Activated CD4-positive, alpha-beta T cell treated with anti-CD3 and anti-CD28 coated beads for 48 hours (primary cell): ENCODE data around the gene RRP1.

Source experiments
- DNase-seq: peaks from one replicate; pipeline ENCODE4 v3.0.0-alpha.2; 2020

The RRP1 gene, protein sequence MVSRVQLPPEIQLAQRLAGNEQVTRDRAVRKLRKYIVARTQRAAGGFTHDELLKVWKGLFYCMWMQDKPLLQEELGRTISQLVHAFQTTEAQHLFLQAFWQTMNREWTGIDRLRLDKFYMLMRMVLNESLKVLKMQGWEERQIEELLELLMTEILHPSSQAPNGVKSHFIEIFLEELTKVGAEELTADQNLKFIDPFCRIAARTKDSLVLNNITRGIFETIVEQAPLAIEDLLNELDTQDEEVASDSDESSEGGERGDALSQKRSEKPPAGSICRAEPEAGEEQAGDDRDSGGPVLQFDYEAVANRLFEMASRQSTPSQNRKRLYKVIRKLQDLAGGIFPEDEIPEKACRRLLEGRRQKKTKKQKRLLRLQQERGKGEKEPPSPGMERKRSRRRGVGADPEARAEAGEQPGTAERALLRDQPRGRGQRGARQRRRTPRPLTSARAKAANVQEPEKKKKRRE

GRCh38 chr21:43789276-43790009, at the start of gene RRP1:
TSS of gene RRP1 (plus strand) at chr21:43789577. CDS start at chr21:43789630, 53 bp downstream.
- peak; percentile 94 for DNase-seq

- DNase-seq: no peak
These were observed 49.5 kb upstream of the RRP1 start for GRCh38 chr21:43739621-43740435.

DNA sequence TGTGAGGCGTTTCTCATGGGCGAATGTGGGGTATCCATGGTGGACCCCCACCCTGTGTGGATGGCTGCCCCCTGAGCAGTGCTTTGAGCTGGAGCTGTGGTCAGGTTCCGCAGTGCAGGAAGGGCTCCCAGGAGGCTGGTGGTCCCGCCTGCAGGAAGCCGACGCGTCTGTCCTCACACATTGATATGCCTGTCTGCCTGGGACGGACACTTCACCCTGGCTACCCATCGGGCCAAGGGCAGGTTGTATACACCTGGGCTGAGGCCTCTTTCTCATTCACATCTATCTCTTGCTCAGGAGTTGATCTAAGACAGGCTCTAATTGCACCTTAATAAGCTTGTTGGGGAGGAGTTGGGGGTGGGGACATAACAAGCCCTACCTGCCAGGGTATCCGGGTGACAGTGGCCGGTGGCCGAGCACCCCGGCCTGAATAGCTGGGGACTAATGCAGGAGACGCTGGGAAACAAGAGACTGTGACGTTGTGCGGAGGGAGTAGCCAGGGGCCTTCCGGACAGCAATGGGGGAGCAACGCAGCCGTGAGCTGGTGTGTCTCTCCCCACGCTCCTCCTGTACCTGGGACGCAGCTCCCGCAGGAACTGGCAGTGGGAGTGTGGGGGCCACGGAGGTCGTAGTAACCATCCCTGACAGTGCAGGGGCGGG, 48.8 kb upstream of the RRP1 start:
- DNase-seq: no peak

DNA sequence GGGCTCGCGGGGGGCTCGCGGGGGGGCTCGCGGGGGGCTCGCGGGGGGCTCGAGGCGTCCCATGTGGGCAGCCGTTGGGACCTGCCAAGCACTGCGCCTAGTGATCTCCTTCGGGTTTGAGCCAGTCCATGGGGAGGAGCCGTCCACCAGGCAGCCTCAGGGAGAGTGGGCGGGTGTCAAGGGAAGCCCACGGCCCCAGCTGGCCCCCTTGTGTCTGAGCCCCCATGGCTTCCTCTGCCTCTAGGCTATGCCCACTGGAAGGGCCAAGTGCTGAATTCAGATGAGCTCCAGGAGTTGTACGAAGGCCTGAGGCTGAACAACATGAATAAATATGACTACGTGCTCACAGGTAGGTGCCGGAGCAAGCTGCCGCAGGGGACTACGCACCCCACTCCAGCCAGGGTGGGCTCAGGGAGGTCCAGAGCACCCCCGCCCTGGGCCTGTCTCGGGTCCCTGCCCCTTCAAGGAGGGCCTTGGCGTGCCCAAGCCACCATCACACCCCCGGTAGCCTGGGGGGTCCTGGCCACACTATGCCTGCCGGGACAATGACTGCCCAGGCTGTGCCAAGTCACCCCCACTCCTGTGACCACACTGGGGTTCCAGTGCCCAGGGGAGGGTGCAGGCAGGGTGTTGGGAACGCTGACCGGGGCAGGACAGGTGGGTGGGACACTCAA, 47.8 kb upstream of the RRP1 start:
- no peak for DNase-seq

GRCh38 chr21:43743947-43744346, 45.4 kb upstream of the RRP1 start:
- no peak for DNase-seq

- no peak for DNase-seq
These were observed 44.7 kb upstream of the RRP1 start for GRCh38 chr21:43744725-43745124.

DNA sequence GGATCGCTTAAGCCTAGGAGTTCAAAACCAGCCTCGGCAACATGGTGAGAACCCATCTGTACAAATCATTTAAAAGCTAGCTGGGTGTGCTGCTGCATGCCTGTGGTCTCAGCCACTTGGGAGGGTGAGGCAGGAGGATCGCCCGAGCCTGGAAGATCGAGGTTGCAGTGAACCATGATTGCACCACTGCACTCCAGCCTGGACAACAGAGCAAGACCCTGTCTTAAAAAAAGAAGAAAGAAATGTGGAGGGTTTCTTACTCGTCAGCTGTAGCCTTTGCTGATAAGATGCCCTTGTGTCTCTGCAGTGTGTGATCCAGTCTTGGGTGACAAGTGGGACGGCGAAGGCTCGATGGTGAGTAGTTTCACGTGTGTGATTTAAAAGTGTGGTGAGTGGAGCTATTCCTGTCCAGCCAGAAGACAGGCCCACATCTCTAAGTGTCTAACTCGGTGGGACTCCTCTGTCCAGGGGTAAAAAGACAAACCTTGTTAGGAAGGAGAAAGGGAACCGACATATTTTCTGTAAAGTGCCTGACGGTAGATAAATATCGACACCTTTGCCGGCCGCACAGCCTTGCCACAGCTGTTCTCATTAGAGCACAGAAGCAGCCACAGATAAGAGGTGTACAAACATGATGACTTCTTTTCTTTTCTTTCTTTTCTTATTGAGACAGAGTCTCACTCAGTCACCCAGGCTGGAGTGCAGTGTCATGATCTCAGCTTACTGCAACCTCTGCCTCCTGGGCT, 43.4 kb upstream of the RRP1 start:
- DNase-seq: no peak

- no peak for DNase-seq
These were observed 40.8 kb upstream of the RRP1 start for GRCh38 chr21:43748622-43749021.

GRCh38 chr21:43749651-43750262, 39.6 kb upstream of the RRP1 start:
- DNase-seq: no peak

GRCh38 chr21:43750339-43751033, 38.9 kb upstream of the RRP1 start:
- DNase-seq: no peak

DNA sequence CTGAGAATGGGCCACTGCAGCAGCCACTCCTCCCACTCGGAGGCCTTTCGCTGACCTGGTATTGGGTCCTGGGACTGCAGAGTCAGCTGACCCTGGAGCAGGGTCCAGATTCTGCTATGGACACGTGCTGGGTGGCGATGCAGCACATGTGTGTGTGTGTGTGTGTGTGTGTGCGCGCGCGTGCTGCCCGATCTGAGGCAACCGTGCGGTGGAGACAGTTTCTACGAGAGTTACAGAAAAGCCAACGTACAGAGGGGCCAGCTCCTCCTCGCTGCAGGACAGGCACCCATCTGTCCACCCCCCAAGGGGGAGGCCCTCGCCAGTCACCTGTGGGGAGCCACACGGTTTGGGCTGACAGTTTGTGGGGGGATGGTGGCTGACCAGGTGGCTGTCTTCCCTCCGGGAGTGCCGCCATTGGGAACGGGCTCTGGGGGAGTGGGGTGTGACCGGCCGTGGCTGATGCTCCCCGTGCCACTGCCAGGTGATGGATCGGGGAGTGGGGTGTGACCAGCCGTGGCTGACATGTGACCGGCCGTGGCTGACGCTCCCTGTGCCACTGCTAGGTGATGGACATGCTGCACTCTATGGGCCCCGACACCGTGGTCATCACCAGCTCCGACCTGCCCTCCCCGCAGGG, 37.3 kb upstream of the RRP1 start:
- DNase-seq: no peak

- DNase-seq: no peak
These were observed 36.5 kb upstream of the RRP1 start for GRCh38 chr21:43752758-43753438.

- DNase-seq: no peak
These were observed 36.0 kb upstream of the RRP1 start for GRCh38 chr21:43753439-43753799.

DNA sequence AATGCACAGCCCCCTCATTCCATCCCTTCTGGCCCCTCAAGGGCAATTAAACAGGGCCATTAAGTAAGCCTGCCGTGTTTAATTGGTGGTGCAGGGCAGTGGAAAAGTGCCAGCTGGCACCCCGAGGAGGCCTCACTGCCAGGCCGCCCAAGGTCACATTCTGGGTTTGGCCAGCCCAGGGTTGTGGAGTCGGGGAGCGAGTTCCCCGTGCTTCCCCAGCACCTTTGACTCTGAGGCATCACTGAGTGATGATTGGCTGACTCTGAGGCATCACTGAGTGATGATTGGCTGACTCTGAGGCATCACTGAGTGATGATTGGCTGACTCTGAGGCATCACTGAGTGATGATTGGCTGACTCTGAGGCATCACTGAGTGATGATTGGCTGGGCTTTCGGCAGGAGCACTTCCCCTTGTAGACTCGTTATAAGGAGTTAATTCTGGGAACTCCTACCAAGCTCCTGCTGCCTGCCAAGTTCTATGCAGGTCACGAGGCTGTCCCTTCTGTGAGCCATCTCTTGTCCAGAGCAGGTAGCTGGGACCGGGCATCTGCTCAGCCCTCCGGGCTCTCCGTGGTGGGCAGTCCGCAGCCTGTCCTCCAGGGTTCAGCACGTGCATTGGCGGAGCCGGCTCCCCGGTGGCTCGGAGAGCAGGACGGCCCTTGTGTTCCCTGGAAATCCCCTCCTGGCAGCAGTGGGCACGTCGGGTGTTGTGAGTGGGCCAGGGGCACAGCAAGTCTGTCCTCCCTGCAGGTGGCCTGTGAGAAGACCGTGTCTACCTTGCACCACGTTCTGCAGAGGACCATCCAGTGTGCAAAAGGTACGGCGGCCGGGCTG, 34.2 kb upstream of the RRP1 start:
- DNase-seq: peak; percentile 13

GRCh38 chr21:43755820-43756594, 33.4 kb upstream of the RRP1 start:
- DNase-seq: no peak

- no peak for DNase-seq
These were observed 31.8 kb upstream of the RRP1 start for GRCh38 chr21:43757601-43758000.

DNA sequence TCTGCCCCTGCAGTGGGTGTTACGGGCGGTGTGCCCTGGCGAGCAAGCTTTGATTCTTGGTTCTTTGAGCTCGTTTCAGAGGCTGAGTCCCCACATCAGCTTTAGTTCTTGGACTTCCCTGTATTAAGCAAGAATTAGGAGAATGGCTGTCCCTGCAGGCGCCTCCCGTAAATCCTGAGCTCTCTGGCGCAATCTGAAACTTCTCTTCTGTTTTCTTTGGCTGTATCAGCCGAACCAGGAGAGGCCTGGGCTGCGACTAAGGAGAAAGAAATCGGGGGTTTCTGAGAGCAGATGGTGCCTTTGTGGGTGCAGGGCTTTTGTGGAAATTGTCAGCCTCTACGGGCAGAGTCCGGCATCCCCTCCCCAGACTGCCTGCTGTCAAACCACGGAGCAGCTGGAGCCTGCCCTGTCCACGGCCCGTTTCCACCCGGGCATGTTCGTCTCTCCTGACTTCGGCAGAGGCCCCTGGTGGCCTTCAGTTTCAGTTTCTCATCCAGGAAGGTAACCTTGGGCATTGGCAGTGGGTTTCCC, 31.2 kb upstream of the RRP1 start:
- no peak for DNase-seq
